Measurements from ENCODE around the gene KIAA2012.

GRCh38 chr2:202039278-202040078, 33.6 kb upstream of the KIAA2012 start:
- TF ChIP-seq CTCF (IDR thresholded peaks at IDR 0.05; ENCODE audit: low read depth, low read length, missing input control) = no peak
- no peak for TF ChIP-seq EGR1 (IDR thresholded peaks at IDR 0.05; ENCODE audit: low read depth in 2 of 2)
- TF ChIP-seq MAX (IDR thresholded peaks at IDR 0.05) = no peak
- no peak for TF ChIP-seq SP1 (IDR thresholded peaks at IDR 0.05)
- no peak for TF ChIP-seq FOXA1 (IDR thresholded peaks at IDR 0.05)
- no peak for TF ChIP-seq ATF3 (IDR thresholded peaks at IDR 0.05)
- TF ChIP-seq NR2F2 (IDR thresholded peaks at IDR 0.05) = no peak
- no peak for TF ChIP-seq REST (IDR thresholded peaks at IDR 0.05)
- TF ChIP-seq RAD21 (IDR thresholded peaks at IDR 0.05) = no peak
- TF ChIP-seq HNF4A (conservative IDR thresholded peaks at IDR 0.05) = no peak
- no peak for TF ChIP-seq RXRA (IDR thresholded peaks at IDR 0.05)
- TF ChIP-seq ZBTB33 (IDR thresholded peaks at IDR 0.05) = no peak
- TF ChIP-seq TAF1 (conservative IDR thresholded peaks at IDR 0.05) = no peak
- TF ChIP-seq JUND (IDR thresholded peaks at IDR 0.05) = no peak
